HG02973 (cell line): Measurements from ENCODE around the gene AKAIN1.

Experiments
- ATAC-seq: cut with Tn5 transposase; IDR thresholded peaks from one replicate; pipeline ENCODE4 v1.9.1; 2021; ENCODE audit warnings: moderate library complexity; ENCODE audit not compliant: unreplicated experiment

The AKAIN1 gene

GRCh38 chr18:5162111-5162510, 34.9 kb downstream of the AKAIN1 start:
- no peak for ATAC-seq

- ATAC-seq, result no peak
These were observed 38.0 kb downstream of the AKAIN1 start for GRCh38 chr18:5159080-5159479.

DNA sequence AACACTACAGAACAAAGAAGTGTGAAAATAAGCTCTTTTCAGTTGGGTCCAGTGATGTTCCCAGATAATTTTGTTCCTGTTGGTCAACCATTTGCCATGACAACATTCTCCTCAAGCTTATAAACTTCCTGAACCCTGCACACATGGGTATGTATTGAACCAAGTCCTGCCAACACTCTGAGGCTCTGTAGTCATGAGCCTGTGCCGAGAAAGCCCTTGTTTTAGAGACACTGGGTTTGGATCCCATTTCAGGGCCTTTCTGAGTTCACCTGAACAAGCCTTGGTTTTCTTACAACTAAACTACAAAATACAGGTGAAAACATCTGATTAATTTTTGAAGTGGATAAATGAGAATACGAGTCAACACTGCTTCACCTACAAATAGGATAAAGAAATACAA, 38.5 kb downstream of the AKAIN1 start:
- no peak for ATAC-seq

GRCh38 chr18:5158172-5158571, 38.9 kb downstream of the AKAIN1 start:
- ATAC-seq, result no peak

DNA sequence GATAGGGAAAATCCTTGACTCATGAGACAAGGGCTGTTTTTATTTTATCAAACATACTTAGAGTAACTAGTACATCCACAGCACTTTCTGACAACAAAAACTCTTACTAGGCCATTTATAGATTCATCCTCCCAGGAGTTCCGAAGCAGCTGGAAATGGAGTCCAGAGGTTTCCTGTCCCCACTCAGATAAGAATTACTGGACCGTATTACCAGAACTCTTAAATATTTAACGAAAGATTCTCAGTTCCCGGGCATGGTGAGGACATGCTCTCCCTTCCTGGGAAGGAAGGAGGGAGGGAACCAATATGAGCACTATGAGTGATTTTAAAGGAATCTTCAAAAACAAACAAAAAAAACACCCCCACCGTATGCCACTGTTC, 41.2 kb downstream of the AKAIN1 start:
- ATAC-seq, result no peak

DNA sequence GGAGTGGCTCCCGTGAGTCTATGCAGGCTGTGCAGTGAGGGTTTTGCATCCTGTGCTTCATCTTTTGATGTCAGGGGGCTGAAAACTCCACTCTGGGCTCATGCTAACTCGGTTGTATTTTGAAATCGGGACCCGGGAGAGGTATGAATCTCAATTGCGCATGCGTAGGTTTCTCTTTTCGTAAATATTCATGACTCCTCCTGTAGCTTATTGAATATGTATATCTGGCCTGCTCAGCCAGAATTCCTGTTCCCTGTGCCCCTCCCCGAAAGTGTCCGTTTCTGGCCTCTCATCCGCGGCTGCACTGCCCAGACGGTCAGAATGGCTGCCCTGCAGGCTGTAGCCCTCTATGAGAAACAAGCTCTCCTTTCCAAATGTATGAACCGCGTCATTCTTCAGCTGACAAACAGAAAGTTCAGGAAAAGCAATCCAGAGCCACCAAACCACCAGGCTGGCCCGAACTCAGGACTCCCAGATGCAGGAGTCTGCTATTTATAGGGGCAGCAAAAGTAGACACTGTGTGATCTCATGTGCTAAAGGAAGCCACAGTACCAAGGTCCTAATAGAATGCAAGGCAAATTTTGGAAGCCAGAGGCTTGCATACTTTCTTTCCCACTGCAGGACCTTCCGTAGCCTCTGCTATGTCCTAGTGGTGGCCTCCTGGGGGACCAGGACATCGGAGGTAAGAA, 41.7 kb downstream of the AKAIN1 start:
- no peak for ATAC-seq

DNA sequence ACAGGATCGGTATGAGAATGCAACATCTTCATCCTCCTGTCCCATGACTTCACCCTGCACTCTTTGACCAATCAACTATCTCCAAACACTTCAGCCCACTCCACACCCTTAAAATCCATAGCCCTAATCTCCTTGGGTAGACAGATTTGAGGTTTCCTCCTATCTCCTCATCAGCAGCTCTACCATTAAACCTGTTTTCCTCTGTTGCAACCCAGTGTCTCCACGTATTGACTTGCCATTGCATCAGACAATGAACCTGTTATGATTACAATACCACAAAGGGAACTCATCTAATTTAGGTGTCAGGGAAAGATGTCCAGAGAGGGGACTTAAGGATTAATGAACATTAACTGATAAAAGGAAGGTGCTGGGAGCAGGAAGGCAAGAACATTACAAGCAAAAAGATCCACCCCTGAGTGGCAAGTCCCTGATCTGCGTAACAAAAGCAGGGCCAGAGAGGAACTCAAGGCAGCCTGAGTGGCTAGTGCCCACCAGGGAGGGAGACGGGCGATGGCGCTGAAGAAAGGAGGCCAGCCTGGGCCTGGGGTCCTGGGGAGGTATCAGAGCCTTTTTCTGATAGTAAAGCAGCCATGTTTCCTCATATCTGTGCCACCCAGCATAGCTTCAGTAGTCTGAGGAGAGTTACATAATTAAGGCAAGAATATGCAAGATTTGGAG, 44.6 kb downstream of the AKAIN1 start:
- no peak for ATAC-seq

DNA sequence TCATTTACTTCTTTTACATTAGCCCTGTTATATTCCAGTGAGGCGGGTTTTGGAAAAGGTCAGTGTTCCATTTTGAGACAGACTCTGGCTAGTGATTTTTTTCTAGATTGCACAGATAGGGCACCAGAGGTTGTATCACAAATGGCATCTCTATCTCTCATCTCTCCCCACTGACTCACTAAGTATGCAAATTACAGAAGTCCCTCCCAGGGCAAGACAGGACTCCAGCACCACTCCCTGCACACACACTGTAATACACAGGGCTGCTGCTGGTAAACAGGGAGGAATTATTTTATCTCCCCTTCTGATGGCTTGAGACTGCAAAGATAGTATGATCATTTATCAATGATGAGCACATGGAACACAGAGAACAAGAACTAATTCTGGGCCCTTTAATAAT, 46.2 kb downstream of the AKAIN1 start:
- ATAC-seq, result no peak

DNA sequence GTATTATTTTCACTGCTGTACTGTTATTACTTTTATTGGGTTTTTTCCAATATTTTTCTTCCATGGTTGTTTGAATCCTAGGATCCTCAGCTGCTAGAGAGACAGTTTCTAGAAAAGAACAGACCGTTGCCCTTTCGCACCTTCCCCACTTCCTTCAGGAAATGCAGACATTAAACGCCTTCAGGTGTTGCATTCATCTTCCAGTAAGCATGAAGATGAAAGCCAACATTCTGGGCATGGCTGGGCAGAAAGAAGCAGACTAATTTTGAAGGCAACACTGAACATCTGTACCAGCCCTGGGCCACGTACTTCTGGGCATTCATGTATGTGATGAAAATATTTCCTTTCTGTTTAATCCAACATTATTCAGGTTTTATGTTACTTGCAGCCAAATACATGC, 51.0 kb downstream of the AKAIN1 start:
- no peak for ATAC-seq

DNA sequence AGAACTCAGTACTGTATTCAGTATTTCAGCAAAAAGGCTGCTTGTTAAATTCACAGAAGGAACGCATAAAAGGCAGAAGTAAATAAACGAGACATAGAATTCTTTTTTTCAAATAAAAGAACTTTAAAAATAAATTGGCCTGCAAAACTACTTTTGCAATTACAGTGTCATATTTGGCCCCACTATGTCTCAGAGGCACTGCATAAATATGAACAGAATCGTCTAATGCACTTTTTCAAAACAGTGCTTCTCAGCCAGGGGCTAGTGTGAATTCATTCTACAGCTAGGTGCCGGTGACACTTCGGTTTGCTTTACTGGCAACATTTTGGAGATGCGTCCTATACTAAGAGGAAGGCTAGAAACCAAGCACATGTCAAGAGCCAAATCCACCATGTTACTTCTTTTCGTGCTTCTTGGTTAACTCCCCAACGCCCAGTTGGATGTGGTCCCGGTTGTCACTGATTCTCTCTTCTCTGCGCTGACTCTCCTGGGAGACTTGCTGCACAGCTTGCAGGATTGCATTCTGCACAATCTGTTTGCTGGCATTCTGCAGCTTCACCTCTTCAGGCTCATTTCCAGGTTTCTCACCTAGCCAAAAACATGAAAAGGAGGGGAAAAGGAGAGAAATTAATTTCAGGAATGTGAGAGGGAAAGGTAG, 51.8 kb downstream of the AKAIN1 start:
- ATAC-seq, result no peak

DNA sequence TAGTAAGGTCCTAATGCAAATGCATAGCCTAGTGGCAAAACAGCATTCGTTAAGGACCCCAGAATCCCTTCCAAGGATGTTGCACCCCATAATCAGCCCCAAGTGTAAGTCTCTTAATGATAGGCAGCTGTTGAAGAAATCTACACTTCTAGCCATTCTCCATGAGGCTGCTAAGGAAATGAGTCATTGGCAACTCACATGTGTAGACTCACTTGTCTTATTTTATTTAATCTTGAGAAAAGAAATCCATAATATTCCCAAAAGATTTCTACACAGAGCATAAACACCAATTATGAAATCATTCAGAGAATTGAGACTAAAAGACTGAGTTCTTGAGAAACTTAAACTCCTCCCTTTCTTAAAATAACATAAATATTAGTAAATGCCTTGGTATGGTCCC, 52.4 kb downstream of the AKAIN1 start:
- no peak for ATAC-seq

- no peak for ATAC-seq
These were observed 54.2 kb downstream of the AKAIN1 start for GRCh38 chr18:5142859-5143258.

DNA sequence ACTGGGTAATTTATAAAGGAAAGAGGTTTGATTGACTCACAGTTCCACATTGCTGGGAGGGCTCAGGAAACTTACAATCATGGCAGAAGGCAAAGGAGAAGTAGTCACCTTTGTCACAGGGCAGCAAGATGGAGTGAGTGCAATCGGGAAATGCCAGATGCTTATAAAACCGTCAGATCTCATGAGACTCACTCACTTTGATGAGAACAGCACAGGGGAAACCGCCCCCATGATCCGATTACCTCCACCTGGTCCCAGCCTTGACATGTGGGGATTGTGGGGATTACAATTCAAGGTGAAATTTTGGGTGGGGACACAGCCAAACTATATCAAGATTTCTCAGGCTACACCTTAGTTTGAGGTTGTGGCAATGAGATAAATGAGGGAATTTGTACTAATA, 54.9 kb downstream of the AKAIN1 start:
- no peak for ATAC-seq

- no peak for ATAC-seq
These were observed 59.8 kb downstream of the AKAIN1 start for GRCh38 chr18:5137261-5137660.

DNA sequence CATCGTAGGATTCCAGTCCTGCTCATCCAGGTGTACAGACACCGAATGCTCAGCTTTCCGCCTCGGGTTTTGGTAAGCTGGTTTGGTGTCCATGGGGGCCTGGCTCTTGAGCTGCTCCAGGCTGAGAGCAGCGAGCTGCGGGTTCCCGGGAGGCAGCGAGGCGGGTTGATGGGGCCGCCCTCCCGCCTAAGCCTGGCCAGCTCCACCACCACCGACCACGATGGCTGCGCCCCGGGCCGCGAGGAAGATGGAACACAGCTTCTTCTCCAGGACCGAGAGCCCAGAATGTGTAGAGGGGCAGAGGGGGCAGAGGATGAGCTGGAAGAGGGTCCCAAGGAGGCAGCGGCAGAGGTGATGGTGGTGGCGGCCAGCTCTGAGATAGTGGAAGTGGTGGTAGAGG, 64.1 kb downstream of the AKAIN1 start:
- ATAC-seq, result no peak

GRCh38 chr18:5122272-5122671, 74.8 kb downstream of the AKAIN1 start:
- ATAC-seq, result no peak

DNA sequence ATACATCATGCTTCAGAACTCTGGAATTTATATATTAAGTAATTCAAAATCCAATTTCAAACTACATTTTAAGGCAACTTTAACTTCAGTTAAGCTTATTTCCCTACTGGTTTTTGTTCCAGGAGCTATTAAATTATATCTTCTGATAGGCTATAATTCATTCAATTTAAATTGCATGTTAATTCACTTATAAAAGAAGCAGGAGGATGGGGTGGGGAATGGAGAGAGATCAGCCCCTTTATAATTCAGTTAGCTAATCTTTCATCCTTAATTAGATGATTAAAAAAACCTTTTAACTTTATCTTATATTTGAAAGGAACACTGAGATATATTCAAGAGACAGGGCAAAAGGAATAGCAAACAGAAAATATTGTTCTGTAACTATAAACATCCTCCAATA, 86.8 kb downstream of the AKAIN1 start:
- ATAC-seq, result no peak

DNA sequence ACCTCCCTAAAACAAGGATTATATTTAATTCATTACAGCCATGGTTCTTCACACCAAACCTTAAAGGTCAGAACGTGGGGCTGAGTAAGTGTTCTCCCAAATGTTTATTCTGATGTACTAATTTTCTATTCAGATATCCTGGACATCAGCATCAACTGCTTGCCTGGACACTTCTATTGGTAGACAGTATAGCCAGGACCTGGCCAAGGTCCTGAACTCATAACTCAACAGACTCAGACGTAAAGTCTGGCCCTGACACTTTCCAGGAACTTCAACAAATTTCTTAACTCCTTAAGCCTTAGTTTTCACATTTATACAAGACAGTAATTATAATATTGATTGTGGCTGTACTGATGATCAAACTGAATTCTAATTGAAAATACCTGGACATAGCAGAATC, 89.1 kb downstream of the AKAIN1 start:
- ATAC-seq, result no peak

GRCh38 chr18:5106730-5107129, 90.3 kb downstream of the AKAIN1 start:
- no peak for ATAC-seq

- no peak for ATAC-seq
These were observed 92.8 kb downstream of the AKAIN1 start for GRCh38 chr18:5104246-5104645.

DNA sequence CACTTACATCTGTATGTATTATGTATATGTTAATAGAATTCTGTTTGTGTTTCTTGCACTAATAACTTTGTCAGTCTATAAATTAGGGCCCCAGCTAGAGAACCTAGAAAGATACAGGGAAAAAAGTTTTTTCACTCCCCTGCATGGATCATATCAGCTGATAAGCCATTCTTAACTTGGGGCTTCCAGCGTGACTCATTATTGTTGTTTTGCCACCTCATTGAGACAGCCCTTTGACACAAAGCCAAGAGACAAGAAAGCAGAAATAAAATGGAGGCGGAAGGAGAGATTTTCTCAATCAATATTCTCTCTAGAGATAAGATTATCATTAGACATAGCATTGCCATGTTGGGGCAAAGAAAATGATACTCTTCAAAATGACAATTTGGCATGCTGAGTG, 93.4 kb downstream of the AKAIN1 start:
- ATAC-seq, result no peak

GRCh38 chr18:5103286-5103685, 93.8 kb downstream of the AKAIN1 start:
- no peak for ATAC-seq
